GM21381 (cell line): ENCODE results near the gene CADM1.

Experiments used
- ATAC-seq: cut with Tn5 transposase; IDR thresholded peaks from one replicate; pipeline ENCODE4 v1.9.1; 2021; ENCODE audit warnings: mild to moderate bottlenecking, moderate library complexity; ENCODE audit not compliant: unreplicated experiment

CADM1 gene

GRCh38 chr11:115219376-115219775 is 284.8 kb downstream of the CADM1 start:
- ATAC-seq, result no peak

DNA sequence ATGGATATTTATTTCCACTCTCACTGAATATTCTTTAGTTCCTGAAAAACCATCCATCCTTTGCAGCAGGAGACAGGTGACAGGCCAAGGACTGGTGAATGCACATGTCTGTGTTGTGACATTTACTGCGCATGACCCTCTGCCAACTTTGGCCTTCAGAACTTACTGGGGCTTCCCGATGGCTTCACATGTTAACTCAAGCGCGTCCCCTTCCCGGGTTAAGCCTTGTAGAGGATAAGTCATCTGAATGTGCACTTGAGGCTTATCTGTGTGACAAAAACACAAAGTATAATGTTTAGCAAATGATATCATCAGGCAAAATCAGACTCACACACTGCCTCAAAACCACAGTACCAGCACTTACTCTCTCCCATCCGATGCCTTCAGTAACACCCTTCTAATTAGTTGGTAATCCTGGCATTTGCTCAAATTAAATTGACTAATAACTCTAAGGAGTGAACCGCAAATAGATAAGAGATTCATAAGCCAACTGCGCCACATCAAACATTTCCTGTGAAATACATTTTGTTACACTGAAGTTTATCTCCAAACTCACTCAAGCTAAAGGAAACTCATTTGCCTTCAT is 286.4 kb downstream of the CADM1 start:
- no peak for ATAC-seq

DNA sequence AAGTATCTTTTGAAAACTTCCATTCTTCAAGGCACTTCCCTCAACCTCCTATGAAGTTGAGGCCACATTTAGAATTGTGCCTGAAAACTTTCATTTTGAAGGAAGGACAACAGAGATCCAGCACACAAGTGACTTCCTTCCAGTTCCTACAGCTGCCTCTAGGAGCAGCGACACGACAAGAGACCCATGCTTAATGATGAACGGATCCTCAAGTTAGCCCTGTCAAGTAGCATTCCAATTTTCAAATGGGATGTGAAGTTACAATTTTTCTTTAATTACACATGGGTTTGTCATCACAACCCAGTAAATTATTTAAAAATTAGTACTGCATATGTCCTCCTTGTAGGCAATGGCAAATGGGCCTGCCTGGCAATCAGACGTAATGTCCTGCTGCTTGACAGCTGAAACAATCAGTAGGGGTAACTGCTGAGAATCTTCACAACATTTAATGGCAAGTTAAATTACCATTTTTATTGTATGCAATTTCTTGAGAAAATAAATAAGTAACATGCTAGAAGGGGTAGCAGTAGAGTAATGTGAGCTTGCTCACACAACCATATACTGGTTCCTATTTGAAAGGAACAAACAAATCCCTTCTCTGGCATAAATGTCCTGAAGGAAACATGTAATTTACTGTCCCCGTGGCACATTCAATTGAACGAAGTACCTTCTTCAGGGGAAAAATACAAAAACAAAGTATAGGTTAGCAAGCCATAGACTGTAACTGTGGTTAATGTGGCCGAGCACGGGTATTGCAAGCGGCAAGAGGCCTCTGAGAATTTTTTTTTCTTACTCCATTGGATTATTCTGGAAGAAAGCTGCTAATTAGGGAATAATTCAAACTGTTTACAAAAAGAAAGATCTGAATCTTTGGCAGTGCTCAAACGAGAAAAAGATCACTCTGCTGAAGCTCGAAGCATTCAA is 288.3 kb downstream of the CADM1 start:
- ATAC-seq, result no peak

DNA sequence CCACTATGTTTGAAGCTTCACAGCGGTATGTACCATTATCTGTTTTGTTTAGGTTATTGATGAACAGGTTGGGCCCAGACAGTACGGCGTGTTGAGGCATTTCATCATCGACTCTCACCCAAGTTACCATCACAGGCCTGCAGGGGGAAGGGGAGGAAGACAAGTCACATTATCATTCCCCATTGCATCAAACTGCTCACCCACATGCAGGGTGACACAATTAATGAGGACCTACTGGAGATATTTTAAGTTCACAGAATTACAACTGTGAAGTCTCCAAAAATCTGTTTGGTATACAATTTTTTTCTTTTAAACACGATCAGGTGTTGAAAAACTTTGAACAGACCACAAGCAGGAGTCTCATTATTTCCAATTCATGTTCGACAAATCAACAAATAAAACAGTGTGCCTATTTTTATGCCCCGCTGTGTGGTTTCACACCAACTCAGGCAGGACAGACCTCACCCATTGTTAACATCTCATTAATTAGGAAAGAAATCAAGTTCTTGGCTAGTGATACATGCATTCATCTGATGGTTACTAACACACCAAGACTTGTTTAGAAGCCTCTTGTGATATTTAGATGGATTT is 289.5 kb downstream of the CADM1 start:
- no peak for ATAC-seq

GRCh38 chr11:115213007-115213406 is 291.2 kb downstream of the CADM1 start:
- ATAC-seq, result no peak

DNA sequence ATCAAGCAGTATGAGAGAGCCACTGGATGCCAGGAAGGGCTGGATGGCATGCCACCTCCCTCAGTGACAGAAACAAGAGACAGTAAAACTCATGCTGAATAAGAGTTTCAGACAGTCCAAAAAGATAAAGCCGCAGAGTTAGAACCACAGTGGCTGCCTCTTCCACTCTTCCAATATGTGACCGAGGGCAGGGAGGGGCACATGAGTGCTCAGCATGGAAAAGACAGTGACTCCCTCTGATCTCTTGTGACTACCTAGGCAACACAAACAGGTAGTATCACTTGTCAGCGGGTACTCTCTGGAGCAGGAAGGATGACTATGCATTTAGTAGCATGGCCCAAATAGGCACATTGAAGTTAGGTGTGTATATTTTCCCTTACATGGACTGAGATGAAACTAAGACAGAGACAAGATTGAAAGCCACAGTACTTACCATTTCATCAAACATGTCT is 295.4 kb downstream of the CADM1 start:
- no peak for ATAC-seq

DNA sequence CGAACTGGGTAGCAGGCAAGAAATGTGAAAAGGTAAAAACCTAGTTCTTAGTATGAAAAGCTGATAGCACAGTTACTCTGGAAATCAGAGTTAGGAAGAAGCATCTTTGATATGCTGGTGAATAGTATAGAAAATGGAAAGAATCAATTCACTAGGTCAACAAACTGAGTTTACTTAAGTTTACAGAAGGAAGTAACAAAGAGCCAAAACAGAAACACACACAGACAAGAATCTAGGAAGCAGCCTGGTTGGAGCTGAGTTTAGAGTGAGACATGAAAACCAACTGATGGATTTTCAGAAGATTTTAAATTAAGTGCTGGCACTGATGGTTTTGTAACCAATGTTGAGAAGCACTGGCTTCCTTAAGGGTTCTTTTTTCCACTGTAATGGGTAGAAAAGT is 296.3 kb downstream of the CADM1 start:
- no peak for ATAC-seq

DNA sequence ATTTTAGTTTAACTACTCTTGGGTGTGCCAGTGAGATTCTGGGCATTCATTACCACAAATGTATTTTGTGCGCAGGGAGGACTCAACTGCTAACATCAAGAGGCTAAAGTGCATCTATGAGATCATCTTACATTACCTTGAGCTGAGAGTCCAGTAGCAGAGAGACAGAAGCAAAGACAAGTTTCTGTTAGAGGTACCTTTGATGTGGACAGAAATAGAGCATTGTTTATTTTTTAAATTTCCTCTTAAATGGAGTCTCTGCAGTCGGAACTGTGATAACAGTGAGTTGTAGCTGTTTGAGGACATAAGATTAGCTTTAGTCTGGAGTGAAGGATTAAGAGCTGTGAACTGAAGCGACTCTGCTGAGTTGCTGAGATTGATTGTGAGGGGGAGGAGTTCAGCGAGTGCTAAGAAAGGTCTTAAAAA is 297.0 kb downstream of the CADM1 start:
- ATAC-seq, result no peak

GRCh38 chr11:115206365-115207022 is 297.7 kb downstream of the CADM1 start:
- ATAC-seq, result no peak

- no peak for ATAC-seq
Measured at GRCh38 chr11:115202900-115203552, 301.2 kb downstream of the CADM1 start.

DNA sequence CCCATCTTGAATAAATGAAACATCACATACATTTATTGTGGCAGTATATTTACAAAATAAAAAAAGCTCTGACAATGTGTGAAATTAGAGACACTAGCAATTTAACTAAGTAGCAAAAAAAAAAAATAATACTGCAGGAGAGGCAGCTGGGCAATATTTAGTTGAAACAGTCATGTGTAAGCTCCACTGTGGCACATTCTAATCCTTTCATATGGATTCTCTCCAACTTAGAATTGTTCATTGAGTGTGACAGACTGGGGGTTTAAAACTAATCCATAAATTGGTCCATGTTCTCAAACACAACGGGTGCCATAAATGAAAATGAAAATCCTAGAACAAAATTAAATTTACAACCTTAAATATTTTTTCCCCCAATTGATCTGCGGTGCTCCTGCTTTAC is 302.1 kb downstream of the CADM1 start:
- no peak for ATAC-seq

DNA sequence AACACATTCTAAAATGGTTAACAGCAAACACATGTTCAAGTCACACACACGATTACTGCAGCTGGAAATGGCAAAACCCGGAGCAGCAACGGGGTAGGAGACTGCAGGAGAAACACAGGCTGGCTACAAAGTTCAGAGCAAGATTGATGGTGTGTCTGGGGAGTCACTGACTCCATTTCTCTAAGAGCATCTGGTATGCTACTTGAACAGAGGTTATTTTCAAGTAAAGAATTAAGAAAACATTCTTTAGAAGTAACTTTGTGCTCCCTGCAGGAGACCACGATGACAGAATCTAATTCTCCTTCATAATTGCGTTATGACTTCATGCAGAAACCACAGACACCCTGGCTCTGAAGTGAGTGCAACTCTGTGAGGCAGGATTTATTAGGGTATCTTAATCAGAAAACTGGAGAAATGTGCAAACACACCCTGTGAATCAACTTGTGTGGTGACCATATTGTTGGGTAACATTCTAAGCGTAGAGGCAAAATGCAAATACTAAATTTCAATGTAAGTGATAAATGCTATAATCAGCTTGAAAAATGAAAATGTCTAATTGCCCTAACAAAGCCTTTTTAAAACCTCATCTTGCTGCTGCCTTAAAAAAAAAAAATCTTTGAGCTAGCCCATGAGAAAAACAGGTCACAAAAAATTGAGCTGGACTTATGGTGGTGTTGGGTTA is 303.0 kb downstream of the CADM1 start:
- no peak for ATAC-seq

- ATAC-seq, result no peak
Measured at GRCh38 chr11:115199481-115200069, 304.6 kb downstream of the CADM1 start.

DNA sequence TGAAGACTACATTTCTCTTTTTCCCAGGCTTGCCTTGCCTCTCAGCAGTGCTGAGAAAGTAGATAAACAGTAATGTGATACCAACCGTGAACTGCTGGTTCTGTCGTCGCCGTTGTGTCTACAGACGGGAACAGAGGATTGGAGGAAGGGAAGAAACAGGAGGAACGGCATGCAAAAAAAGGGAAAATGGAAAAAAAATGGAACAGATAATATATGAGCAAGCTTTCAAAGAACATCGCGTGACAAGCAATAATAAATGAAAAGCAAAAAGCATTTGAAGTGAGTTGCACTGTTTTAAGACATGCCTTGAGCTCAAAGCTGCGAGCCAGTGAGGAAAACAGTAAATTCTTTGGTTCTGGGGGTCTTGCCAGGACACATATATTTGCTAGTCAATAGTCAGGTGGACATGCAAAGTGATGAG is 305.9 kb downstream of the CADM1 start:
- no peak for ATAC-seq

GRCh38 chr11:115197433-115197832 is 306.8 kb downstream of the CADM1 start:
- no peak for ATAC-seq

DNA sequence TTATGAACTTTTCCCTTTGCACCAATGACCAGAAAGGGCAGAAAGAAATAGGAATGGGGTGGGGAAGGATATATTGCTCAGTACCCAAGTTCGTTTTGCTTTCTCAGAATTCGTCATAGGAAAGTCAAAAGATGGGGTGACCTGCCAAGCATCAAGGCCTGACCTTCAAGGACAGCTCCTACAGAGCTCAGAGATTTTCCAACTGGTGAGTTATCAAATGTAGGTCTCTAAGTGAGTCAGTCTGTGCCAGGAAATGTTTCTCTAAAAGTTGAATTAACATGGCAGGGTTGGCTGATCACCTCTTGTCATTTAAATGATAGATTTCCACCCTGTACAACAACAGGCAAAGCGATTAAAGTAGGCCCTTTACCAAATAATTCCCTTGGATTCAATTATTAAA is 307.2 kb downstream of the CADM1 start:
- no peak for ATAC-seq

DNA sequence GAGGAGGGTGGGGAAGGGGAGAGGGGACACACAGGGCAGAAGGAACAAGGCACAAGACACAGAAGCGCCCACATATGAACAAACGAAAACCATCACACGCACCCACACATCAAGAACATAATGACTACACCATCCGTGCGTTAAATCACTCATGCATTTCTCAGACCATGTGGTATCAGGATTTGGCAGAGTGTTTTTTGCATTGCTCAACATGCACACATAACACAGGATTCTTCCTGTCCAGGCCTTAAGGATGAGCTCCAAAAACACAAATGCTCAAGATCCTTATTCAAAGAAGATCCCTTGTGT is 309.5 kb downstream of the CADM1 start:
- peak; percentile 16 for ATAC-seq

DNA sequence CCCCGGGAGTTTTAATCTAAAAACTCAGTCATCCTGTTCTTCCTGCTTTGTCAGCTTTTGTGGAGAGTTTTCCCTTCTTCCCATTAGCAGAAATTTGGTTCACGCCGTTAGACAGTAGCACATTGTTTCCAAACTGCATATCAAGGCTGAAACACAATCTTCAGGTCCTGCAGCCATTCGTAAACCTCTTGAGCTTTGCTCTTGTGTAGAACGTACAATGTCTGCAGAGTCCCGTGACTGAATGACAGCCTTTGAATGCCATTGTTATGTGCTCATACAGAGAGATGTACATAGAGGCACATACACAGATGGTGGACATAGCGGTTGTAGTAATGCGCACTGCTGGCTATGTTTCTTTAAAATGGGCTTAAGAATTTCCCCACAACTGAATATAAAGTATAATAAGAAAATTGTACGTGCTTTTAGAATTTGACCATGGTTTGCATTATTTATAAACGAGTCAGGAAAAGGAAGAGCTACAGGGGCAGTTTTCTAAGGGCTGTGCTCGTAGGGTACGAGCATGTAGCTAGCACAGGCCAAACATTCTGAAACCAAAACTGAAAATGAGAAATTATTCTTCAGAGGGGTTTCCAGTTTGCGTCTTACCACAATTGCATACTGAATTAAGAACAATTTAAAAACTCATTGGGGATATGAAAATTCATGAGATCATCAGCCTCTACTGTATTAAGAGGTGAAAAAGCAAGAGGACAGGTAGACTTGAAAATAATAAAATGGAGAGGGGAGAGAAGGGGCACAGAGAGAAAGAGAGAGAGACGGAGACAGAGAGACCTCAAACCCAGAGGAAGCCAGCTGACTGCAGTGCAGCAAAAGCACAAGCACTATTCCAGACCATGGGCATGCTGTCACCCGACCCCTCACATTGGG is 310.1 kb downstream of the CADM1 start:
- ATAC-seq, result peak; percentile 85

- no peak for ATAC-seq
Measured at GRCh38 chr11:115191761-115192160, 312.5 kb downstream of the CADM1 start.
